K562 (cell line): ENCODE results near the gene MLKL.

Source experiments
- ARID1B ChIP-seq: fragments of 450-650 bp; IDR thresholded peaks from 2 replicates; pipeline ENCODE4 v1.6.1; 2016; ENCODE audit warnings: antibody characterized with exemption, mild to moderate bottlenecking, inconsistent platforms
- EHMT2 ChIP-seq: fragments of 450-650 bp; IDR thresholded peaks from 2 replicates; pipeline ENCODE4 v1.6.1; 2018; ENCODE audit warnings: antibody characterized with exemption
- JUNB ChIP-seq: fragments of 450-650 bp; formaldehyde crosslinking; conservative IDR thresholded peaks from 2 replicates; pipeline ENCODE4 v1.4.0; 2020; ENCODE audit warnings: mild to moderate bottlenecking
- TCF7 ChIP-seq: sonication (generic); IDR thresholded peaks from 2 replicates; pipeline ENCODE4 v1.6.1; 2016; ENCODE audit warnings: antibody characterized with exemption, borderline replicate concordance
- ZFP91 ChIP-seq: sonication (generic); formaldehyde crosslinking; IDR thresholded peaks from 2 replicates; pipeline ENCODE4 v1.8.0; 2022; ENCODE audit warnings: mild to moderate bottlenecking, missing genetic modification reagents
- TF ChIP-seq, protein P1 (sequence below), 3 experiments: IDR thresholded peaks in 2 of 3; conservative IDR thresholded peaks in 1 of 3; 2 replicates each; pipeline ENCODE4 v1.5.1; 2011 to 2012; ENCODE audit warnings: low read length in 3 of 3, mild to moderate bottlenecking in 3 of 3, control low read depth in 2 of 3, improper control_type of control experiment in 1 of 3, inconsistent platforms in 1 of 3, low read depth in 1 of 3, mixed read lengths in 1 of 3, moderate library complexity in 1 of 3; ENCODE audit not compliant: insufficient read depth in 2 of 3

GRCh38 chr16:74737521-74737920, 36.9 kb upstream of the MLKL start:
- TF ChIP-seq, protein P1, sequence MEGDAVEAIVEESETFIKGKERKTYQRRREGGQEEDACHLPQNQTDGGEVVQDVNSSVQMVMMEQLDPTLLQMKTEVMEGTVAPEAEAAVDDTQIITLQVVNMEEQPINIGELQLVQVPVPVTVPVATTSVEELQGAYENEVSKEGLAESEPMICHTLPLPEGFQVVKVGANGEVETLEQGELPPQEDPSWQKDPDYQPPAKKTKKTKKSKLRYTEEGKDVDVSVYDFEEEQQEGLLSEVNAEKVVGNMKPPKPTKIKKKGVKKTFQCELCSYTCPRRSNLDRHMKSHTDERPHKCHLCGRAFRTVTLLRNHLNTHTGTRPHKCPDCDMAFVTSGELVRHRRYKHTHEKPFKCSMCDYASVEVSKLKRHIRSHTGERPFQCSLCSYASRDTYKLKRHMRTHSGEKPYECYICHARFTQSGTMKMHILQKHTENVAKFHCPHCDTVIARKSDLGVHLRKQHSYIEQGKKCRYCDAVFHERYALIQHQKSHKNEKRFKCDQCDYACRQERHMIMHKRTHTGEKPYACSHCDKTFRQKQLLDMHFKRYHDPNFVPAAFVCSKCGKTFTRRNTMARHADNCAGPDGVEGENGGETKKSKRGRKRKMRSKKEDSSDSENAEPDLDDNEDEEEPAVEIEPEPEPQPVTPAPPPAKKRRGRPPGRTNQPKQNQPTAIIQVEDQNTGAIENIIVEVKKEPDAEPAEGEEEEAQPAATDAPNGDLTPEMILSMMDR (IDR thresholded peaks at IDR 0.05 in 2 of 3, conservative IDR thresholded peaks at IDR 0.05 in 1 of 3; ENCODE audit: insufficient read depth in 2 of 3, low read depth in 1 of 3, low read length in 3 of 3), result no peak
- TF ChIP-seq ARID1B, result no peak
- no peak for TF ChIP-seq EHMT2
- TF ChIP-seq ZFP91 (CRISPR knock-in tag), result no peak
- no peak for TF ChIP-seq JUNB
- no peak for TF ChIP-seq TCF7
